ENCODE data around the gene CBX4. TPM values are rescaled to one million over a fixed set of nuclear protein-coding genes. Genes with fewer than 3 reads are reported as not detected.

CBX4 gene
- total and polyA plus RNA-seq, 2 of the 13 experiments (the other 11 are each of a cell fraction or from before 2014, with no cell fraction given) = 25.8 to 50.8 TPM

DNA sequence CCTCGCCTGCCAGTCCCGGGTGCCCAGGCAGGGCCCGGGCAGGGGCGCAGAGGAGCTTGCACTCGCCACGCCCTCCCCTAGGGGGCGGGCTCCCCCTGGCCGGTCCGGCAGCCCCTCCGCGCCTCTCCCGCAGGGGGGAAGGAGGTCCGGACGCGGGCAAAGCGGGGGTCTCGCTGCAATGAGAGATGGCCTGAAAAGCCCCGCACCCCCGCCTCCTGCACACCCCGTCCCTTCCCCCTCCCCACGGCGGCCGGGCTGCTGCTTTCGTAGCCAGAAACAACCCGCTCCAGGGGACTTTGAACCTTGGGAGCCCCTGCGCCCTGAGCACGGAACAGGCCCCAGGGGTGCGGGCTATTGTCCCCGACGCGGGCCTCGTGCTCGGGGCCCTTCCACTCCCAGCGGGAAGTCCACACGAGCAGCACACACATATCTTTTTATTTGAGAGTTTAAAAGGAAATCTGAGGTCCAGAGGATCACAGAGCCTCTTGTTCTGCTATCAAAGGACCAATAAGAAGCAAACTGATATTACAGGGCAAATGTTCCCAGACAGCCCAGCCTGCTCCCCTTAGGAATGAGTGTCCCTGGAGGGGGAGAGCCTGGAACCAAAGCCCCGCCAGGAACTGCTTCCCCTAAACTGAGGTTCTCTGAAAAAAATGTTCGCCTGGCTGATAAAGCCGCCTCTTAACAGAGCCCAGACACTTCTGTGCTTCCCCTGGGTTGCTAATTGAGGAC is 5.8 kb upstream of the CBX4 start:
- H3K4me3 ChIP-seq (replicated peaks in 1 of 3; ENCODE audit: insufficient read depth in 1 of 3, low read depth in 2 of 3, low read length in 3 of 3) = peak overlapping the region; percentile 63 to 87 (median 77)
- no peaks in the 10 kb centered on the region for H3K79me2 ChIP-seq (ENCODE audit: insufficient read depth, low read length)
- H3K27me3 ChIP-seq (ENCODE audit: control insufficient read depth in 1 of 2, insufficient read depth in 2 of 2, low read length in 2 of 2) = no peaks in the 10 kb centered on the region
- CTCF ChIA-PET (ENCODE audit: low intra/inter-chr PET ratio, low total read pairs) = interaction anchor here (1.4 to 2.6 kb wide), 3 partner anchors 61 to 146 kb away, joined by 3 to 6 read pairs (median 3); no protein-coding TSS in a partner anchor
- no peaks in the 10 kb centered on the region for H4K20me1 ChIP-seq (ENCODE audit: insufficient read depth, low read length)
- H3K4me2 ChIP-seq (ENCODE audit: low read depth, low read length) = peak overlapping the region; percentile 99
- peak; percentile 73 for ATAC-seq
- peak; percentile 74 for DNase-seq (ENCODE audit: low spot score)
- intact Hi-C loops (cut with micrococcal nuclease; ENCODE audit: unreplicated experiment) (loop anchor here (2.0 to 5.0 kb wide), 2 partner anchors 82 to 148 kb away; no protein-coding TSS in a partner anchor), in situ Hi-C loops (cut with HindIII; ENCODE audit: extremely low pct_ligation_motif_present, low pct_unique_long_range_greater_than_20kb) (loop anchor here (5.0 kb wide), 1 partner anchor 82 kb away; no protein-coding TSS in a partner anchor)
- H3K36me3 ChIP-seq (replicated peaks in 1 of 2; ENCODE audit: control insufficient read depth in 1 of 2, insufficient read depth in 2 of 2, low read length in 2 of 2) = no peaks in the 10 kb centered on the region
- POLR2A ChIA-PET = interaction anchor here (0.6 to 9.7 kb wide), 18 partner anchors 8 to 145 kb away, joined by 3 to 333 read pairs (median 6); partner anchors contain the start of gene CBX8
- FAIRE-seq = peak; percentile 71
- peak overlapping the region; percentile 85 for H3K27ac ChIP-seq (ENCODE audit: extremely low read length, insufficient read depth, low read length)
- H3K9ac ChIP-seq (ENCODE audit: insufficient read depth, low read depth, low read length) = peak overlapping the region; percentile 92
- no peak overlapping the region for H2AFZ ChIP-seq (ENCODE audit: low read length)
- TSS peak; percentile 98 for BruUV-seq (replicated peaks)
- H3K4me1 ChIP-seq (ENCODE audit: insufficient read depth, low read length) = peaks cover 86% of the 10 kb centered on the region
- H3K9me3 ChIP-seq (ENCODE audit: low read length) = no peaks in the 10 kb centered on the region
- WGBS (ENCODE audit: low lambda C conversion rate) = 2% methylated on average over 20 of the region's 38 CpGs
- peak; percentile 82 for TF ChIP-seq SKIL (CRISPR knock-in tag; IDR thresholded peaks at IDR 0.05; ENCODE audit: borderline replicate concordance)
- TF ChIP-seq, protein P1, sequence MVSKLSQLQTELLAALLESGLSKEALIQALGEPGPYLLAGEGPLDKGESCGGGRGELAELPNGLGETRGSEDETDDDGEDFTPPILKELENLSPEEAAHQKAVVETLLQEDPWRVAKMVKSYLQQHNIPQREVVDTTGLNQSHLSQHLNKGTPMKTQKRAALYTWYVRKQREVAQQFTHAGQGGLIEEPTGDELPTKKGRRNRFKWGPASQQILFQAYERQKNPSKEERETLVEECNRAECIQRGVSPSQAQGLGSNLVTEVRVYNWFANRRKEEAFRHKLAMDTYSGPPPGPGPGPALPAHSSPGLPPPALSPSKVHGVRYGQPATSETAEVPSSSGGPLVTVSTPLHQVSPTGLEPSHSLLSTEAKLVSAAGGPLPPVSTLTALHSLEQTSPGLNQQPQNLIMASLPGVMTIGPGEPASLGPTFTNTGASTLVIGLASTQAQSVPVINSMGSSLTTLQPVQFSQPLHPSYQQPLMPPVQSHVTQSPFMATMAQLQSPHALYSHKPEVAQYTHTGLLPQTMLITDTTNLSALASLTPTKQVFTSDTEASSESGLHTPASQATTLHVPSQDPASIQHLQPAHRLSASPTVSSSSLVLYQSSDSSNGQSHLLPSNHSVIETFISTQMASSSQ (IDR thresholded peaks at IDR 0.05; ENCODE audit: low read depth) = no peak
- TF ChIP-seq, protein P1 (CRISPR knock-in tag; IDR thresholded peaks at IDR 0.05; ENCODE audit: borderline replicate concordance) = peak; percentile 30; the same call in 1 of the 2 replicates
- no peak for TF ChIP-seq NFATC3 (CRISPR knock-in tag; IDR thresholded peaks at IDR 0.05)
- peak; percentile 29; the same call in 1 of the 2 replicates for TF ChIP-seq NR2C2 (CRISPR knock-in tag; IDR thresholded peaks at IDR 0.05; ENCODE audit: borderline replicate concordance)
- TF ChIP-seq AGO2 (optimal IDR thresholded peaks at IDR 0.05; ENCODE audit: low read depth, low read length) = no peak
- no peak for TF ChIP-seq ADNP (CRISPR knock-in tag; IDR thresholded peaks at IDR 0.05)
- peak; percentile 79; the same call in 1 of the 2 replicates for TF ChIP-seq SOX13 (IDR thresholded peaks at IDR 0.05)
- peak in 1 of 2 experiments; percentile 90; a peak in 2 of 4 replicates for TF ChIP-seq SOX13 (CRISPR knock-in tag; conservative IDR thresholded peaks at IDR 0.05 in 1 of 2, IDR thresholded peaks at IDR 0.05 in 1 of 2)
- TF ChIP-seq ZNF713 (CRISPR knock-in tag; IDR thresholded peaks at IDR 0.05) = no peak
- peak; percentile 82 for TF ChIP-seq ZGPAT (CRISPR knock-in tag; IDR thresholded peaks at IDR 0.05)
- TF ChIP-seq RFX1 (IDR thresholded peaks at IDR 0.05) = no peak
- TF ChIP-seq ZFP41 (CRISPR knock-in tag; IDR thresholded peaks at IDR 0.05; ENCODE audit: borderline replicate concordance) = peak; percentile 21; the same call in 1 of the 2 replicates
- peak; percentile 32; the same call in 1 of the 2 replicates for TF ChIP-seq NR1H2 (CRISPR knock-in tag; IDR thresholded peaks at IDR 0.05; ENCODE audit: borderline replicate concordance, low read depth)
